Stomach (tissue), 9 donors: ENCODE data around the gene MRPL45. TPM values are rescaled to one million over a fixed set of nuclear protein-coding genes. Genes with fewer than 3 reads are reported as not detected.

ENCODE experiments used
- DNase-seq, 2 donors: peaks; one replicate each; pipeline versions ENCODE4 v3.0.0 to v3.0.0-alpha.2; 2013 to 2019
- H3K27ac ChIP-seq, 5 donors: fragments of 200-600 bp in 4 of 5; sonication (generic) in 4 of 5; one replicate each; pipeline ENCODE4 v1.5.1; 2013 to 2019; ENCODE audit warnings: mild to moderate bottlenecking in 1 of 5, moderate library complexity in 1 of 5
- H3K27me3 ChIP-seq, 3 donors: fragments of 200-600 bp; sonication (generic); one replicate each; pipeline ENCODE4 v1.5.1; 2017 to 2019; ENCODE audit warnings: mixed run types in 1 of 3
- H3K36me3 ChIP-seq, 4 donors: fragments of 200-600 bp; sonication (generic); 1 replicate in 3 of 4; 2 replicates in 1 of 4; pipeline ENCODE4 v1.5.1; 2016 to 2019
- H3K4me1 ChIP-seq, 4 donors: fragments of 200-600 bp; sonication (generic); one replicate each; pipeline ENCODE4 v1.5.1; 2016 to 2019
- H3K4me3 ChIP-seq, 4 donors: fragments of 200-600 bp; sonication (generic) in 3 of 4; one replicate each; pipeline ENCODE4 v1.5.1; 2016 to 2019; ENCODE audit warnings: mild to moderate bottlenecking in 1 of 4
- H3K9me3 ChIP-seq, 4 donors: fragments of 200-600 bp; sonication (generic); one replicate each; pipeline ENCODE4 v1.5.1; 2016 to 2019
- CTCF ChIP-seq, 7 experiments: fragments of 450-650 bp in 4 of 7; fragments of 200-600 bp in 3 of 7; sonication (generic) in 3 of 7; IDR thresholded peaks; one replicate each; pipeline ENCODE4 v1.5.1; 2016 to 2019; ENCODE audit warnings: antibody characterized with exemption in 7 of 7, control low read depth in 2 of 7, mild to moderate bottlenecking in 1 of 7
- EP300 ChIP-seq: sonication (generic); formaldehyde crosslinking; IDR thresholded peaks from one replicate; pipeline ENCODE4 v1.6.1; 2017; ENCODE audit warnings: antibody characterized with exemption
- POLR2A ChIP-seq, 4 donors: fragments of 450-650 bp; IDR thresholded peaks; one replicate each; pipeline ENCODE4 v1.6.1; 2016; ENCODE audit warnings: antibody characterized with exemption in 4 of 4, control low read depth in 2 of 4, mild to moderate bottlenecking in 1 of 4, moderate library complexity in 1 of 4
- POLR2AphosphoS5 ChIP-seq, 3 donors: sonication (generic); formaldehyde crosslinking; IDR thresholded peaks; one replicate each; pipeline ENCODE4 v1.6.1; 2016; ENCODE audit warnings: antibody characterized with exemption in 3 of 3
- WGBS, 5 donors: extraction: QIAGEN DNeasy Blood & Tissue Kit in 3 of 5; methylation state at CpG; one replicate each; pipeline versions ENCODE4 v1.1.5 to v1.1.7; 2013 to 2018; 5-methylcytosine and 5-hydroxymethylcytosine counted together
- intact Hi-C: fragments of 100-400 bp; cut with DNase I; formaldehyde crosslinking; loops from one replicate; pipeline ENCODE4 v1.15.1; 2023; ENCODE audit warnings: low total_unique reads
- polyA plus RNA-seq, 3 donors: library from polyadenylated mRNA; stranded (reverse); fragments of 200-250 nt; gene quantifications; one replicate each; pipeline ENCODE4 v1.2.3, GENCODE V29; 2013
- total RNA-seq, 5 donors: library from RNA; depleted of rRNA; stranded (reverse); fragments of >200 nt; gene quantifications; one replicate each; pipeline versions ENCODE4 v1.1.0 to v1.2.3, GENCODE V29; 2014 to 2016
- donor health status: healthy with polysubstance abuse.
- donor health status: Bipolar disorder and iron deficiency.
- donor health status: healthy.

MRPL45 gene
- total and polyA plus RNA-seq, 8 donors, result 5.4 to 49.2 (median 22.8) TPM

- Histone ChIP-seq H3K36me3 (peaks cover 33 to 82% (median 76%) of the 10 kb centered on the region in 4 donors), H3K27me3 (no peaks in the 10 kb centered on the region), H3K9me3 (no peaks in the 10 kb centered on the region), H3K4me1 (peaks cover 0 to 6% (median 0%) of the 10 kb centered on the region in 4 donors), H3K4me3 (no peak overlapping the region), H3K27ac (no peak overlapping the region)
- intact Hi-C loops, result no loop called here
- no peak for DNase-seq
- WGBS, 5 donors, result 88 to 95% (median 92%) methylated on average over 8 of the region's 8 CpGs
- TF ChIP-seq EP300, result no peak
Measured at GRCh38 chr17:38364741-38365140, 67.8 kb downstream of the MRPL45 start.

- Histone ChIP-seq H3K9me3 (no peaks in the 10 kb centered on the region), H3K36me3 (peaks cover 37 to 100% (median 98%) of the 10 kb centered on the region in 4 donors), H3K27me3 (no peaks in the 10 kb centered on the region), H3K27ac (peak overlapping the region in 1 of 5 donors; percentile 16), H3K4me3 (no peak overlapping the region), H3K4me1 (no peaks in the 10 kb centered on the region)
- no peak for DNase-seq
- WGBS, 5 donors, result 40 to 75% (median 65%) methylated on average over 8 of the region's 8 CpGs
- no peak for TF ChIP-seq POLR2A (IDR thresholded peaks at IDR 0.05)
- TF ChIP-seq POLR2AphosphoS5 (IDR thresholded peaks at IDR 0.05), result no peak
- TF ChIP-seq EP300, result no peak
- no peak for TF ChIP-seq CTCF (IDR thresholded peaks at IDR 0.05)
- intact Hi-C loops, result no loop called here
Measured at GRCh38 chr17:38369124-38369886, 72.3 kb downstream of the MRPL45 start.

Other genes with a start within 250 kb of the MRPL45 start
- not detected for gene TBC1D3C, start 228.5 kb upstream of the MRPL45 start, total RNA-seq
- 1 to 10 TPM in 1 of 3 donors, not detected in 2; 6.7 TPM for gene TBC1D3C, start 228.5 kb upstream of the MRPL45 start, polyA plus RNA-seq
- 1 to 10 TPM in 1 of 5 donors, not detected in 4; 3.5 TPM for gene TBC1D3E, start 169.2 kb upstream of the MRPL45 start, total RNA-seq
- not detected for gene TBC1D3E, start 169.2 kb upstream of the MRPL45 start, polyA plus RNA-seq
- gene TBC1D3, start 104.6 kb upstream of the MRPL45 start, total RNA-seq, result not detected
- gene TBC1D3, start 104.6 kb upstream of the MRPL45 start, polyA plus RNA-seq, result not detected
- under 1 TPM in 1 of 5 donors, not detected in 4; 0.18 TPM for gene GPR179, start 46.8 kb downstream of the MRPL45 start, total RNA-seq
- under 1 TPM in 2 of 3 donors, not detected in 1; 0.03 to 0.06 TPM for gene GPR179, start 46.8 kb downstream of the MRPL45 start, polyA plus RNA-seq
- 10 to 100 TPM in 4 of 5 donors, 1 to 10 TPM in 1; 4.9 to 52.4 (median 14.1) TPM for gene SOCS7, start 54.7 kb downstream of the MRPL45 start, total RNA-seq
- gene SOCS7, start 54.7 kb downstream of the MRPL45 start, polyA plus RNA-seq, result 10 to 100 TPM in 1 of 3 donors, 1 to 10 TPM in 2; 2.5 to 10.4 (median 7.2) TPM
- 10 to 100 TPM; 23.9 to 55.5 (median 30.1) TPM for gene ARHGAP23, start 131.3 kb downstream of the MRPL45 start, total RNA-seq
- 10 to 100 TPM in 1 of 3 donors, 1 to 10 TPM in 2; 4.0 to 18.8 (median 6.6) TPM for gene ARHGAP23, start 131.3 kb downstream of the MRPL45 start, polyA plus RNA-seq